Smooth muscle cell of the brain vasculature (primary cell): Measurements from ENCODE around the gene DPP6.

Experiments used
- DNase-seq: peaks from one replicate; pipeline ENCODE4 v3.0.0-alpha.2; 2012; ENCODE audit warnings: low read depth, low spot score

The DPP6 gene

DNA sequence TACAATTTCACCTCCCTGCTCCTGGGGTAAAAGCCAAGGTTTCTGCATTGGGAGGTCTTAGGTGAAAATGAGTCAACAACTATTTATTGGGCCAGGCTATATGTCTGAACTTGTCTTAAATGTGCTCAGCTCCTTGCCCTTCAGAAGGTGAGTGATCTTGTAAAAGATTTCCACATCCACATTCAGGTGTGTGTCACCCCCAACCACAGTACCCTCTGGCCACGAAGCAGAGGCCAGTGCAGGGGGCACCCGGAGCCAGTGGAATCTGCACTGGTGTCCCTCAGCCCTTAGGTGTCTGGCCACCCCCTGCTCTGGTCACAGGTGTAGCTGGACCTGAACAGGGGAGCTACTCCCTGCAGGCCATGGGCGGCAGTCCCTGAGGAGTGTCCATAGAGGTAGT lies 752.3 kb downstream of the DPP6 start:
- DNase-seq: no peak

DNA sequence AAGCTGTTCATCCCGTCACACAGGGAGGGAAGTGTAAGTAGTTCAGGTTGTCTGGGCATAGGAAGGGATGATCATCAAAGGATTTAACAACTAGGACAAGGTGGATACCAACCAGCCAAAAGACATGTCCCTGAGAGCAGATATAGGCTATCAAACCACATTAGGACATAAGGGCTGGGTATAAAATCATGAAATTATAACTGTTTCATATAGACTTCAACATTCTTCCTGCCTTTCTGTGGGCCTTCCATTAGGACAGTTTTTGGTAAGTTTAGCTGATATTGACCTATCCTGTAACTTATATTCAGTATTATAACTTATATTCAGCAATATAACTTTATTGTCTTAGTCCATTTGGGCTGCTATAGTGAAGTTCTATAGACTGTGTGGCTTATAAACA lies 759.8 kb downstream of the DPP6 start:
- no peak for DNase-seq

GRCh38 chr7:154817224-154817896 lies 765.2 kb downstream of the DPP6 start:
- no peak for DNase-seq

- no peak for DNase-seq
Observed at GRCh38 chr7:154827007-154827406, 774.8 kb downstream of the DPP6 start.

GRCh38 chr7:154832557-154833138 lies 780.5 kb downstream of the DPP6 start:
- DNase-seq: no peak

GRCh38 chr7:154836021-154836448 lies 783.8 kb downstream of the DPP6 start:
- DNase-seq: no peak

DNA sequence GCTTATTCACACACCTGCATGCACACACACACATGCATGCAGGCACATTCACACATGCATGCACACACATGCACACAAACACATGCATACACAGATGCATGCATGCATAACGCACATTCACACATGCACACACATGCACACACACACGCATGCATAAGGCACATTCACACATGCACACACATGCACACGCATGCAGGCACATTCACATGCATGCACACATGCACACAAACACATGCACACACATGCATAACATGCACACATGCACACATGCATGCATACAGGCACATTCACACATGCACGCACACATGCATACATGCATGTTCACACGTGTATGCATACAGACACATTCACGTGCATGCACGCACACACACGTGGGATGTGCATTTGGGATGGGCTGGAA lies 784.9 kb downstream of the DPP6 start:
- no peak for DNase-seq

DNA sequence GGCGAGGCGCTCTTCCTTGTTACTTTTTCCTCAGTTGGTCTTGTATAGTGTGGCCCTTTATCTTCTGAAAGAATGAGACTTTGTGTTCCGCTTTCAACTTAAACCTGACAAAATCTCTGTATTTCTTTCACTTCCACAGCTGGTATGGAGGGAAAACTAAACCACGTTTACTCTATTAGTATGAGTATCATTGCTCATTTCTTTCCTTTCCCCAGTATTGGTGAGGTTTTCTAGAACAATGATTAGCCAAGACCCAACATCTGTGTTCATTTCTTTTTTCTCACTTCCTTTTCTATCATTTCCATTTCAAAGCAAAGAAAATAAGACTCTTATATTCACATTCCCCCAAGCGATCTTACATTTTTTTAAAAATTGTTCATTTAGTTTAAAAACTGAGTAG lies 785.4 kb downstream of the DPP6 start:
- DNase-seq: no peak

DNA sequence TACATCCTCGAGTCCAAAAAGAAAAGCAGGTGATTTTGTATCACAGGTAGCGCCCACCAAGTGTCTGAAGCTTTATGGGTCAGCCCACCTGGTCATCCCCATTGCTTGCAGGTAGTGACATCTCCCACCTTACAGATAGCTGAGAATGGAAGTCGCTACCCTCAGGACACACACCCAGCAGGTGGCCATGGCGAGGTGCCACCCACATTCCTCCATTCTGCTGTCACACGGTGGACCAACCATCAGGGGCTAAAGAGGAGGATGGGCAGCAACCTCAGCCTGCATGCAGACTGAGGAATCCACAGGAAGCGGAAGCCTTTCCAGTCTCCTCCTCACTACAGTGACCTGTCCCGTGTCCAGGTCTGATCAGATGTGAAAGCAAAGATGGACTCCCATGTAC lies 787.9 kb downstream of the DPP6 start:
- no peak for DNase-seq

DNA sequence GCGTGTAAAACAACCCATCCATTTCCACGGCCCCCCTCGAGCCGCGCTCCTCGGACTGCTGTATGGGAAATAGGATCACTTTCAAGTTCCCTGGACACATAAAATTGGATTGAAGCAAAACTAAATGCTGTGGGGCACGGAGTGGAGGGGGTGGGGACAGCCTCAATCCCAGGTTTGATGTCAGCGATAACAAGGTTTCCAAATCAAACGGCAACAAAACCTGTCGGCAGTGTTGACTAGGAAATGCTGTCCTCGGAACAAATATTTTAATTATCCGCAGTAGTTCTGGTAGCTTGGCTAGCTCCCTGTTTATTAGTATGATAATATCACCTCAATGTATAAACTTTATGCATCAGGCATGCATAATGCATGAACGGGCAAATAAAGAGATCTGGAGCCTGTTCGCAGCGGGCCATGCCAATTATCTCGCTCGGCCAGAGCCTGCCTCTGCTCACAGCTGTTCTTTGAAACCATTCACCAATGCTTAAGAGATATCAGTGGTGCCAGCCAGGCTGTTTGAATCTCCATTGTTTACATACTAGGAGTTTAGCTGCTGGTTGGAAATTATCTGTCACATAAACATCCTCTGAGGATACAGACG lies 789.6 kb downstream of the DPP6 start:
- no peak for DNase-seq

- no peak for DNase-seq
Observed at GRCh38 chr7:154842591-154842990, 790.4 kb downstream of the DPP6 start.

GRCh38 chr7:154843670-154844237 lies 791.6 kb downstream of the DPP6 start:
- no peak for DNase-seq

DNA sequence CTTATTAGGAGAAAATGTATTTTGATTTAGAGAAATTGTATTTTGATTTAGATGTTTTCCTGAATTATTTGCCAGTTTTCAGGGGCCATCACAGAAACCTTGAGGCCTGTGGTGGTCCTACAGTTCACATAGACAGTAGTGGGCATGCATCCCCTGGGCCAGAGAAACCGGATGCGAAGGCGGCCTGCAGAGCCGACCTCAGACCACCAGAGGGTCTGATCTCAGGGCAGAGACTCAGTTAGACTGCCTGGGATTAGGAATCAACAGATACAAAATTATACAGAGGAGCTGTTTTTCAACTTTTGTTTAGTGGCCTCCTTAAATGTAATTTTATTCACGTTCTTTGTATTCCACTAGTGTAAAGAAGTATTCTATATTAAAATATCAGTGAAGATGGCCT lies 792.3 kb downstream of the DPP6 start:
- no peak for DNase-seq

GRCh38 chr7:154844955-154845354 lies 792.8 kb downstream of the DPP6 start:
- no peak for DNase-seq

GRCh38 chr7:154848464-154848863 lies 796.3 kb downstream of the DPP6 start:
- DNase-seq: no peak

DNA sequence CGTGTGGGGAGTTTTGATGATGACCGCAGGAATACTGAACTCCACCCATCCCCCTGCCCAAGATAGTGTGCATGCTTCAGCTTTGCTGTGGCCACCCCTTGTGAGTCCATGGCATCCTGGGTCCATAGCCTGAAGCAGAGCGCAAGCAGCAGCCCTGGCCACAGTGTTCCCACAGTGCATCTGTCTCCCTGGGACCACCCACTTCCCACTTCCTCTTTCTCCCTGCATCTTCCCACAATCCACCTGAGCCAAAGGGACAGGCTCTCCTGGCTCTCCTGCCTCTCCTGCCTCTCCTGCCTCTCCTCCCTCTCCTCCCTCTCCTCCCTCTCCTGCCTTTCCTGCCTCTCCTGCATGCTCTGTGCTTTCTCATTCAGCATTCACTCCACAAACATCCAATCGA lies 800.0 kb downstream of the DPP6 start:
- no peak for DNase-seq

DNA sequence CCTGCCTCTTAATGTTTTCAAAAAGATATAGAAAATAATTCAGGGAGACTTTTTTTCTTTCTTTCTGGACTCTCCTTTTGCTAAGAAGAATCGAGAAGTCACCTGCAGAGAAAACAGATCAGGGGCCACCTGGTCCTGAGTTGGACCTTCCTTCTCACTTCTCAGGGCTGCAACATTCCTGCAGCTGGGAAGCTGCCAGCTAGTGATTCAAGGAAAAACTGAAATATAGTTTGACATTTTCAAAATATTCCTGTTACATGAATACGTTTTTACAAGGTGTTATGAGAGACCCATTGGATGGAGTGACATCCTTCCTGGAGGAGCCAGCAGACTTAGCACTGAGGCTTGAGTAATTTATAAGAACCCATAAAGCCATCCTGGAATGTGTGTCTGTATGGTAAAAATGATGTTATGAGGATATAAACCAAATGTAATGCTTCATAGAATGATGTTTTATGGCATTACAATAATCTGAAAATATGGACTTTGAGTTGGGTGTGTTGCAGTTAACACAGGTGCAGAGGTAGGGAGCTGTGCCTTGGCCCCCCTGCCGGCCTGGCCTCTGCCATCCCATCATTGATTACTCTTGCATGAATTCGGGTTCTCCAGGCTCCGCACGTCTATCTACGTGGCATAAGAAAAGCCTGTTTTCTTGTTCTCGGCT lies 801.0 kb downstream of the DPP6 start:
- no peak for DNase-seq

DNA sequence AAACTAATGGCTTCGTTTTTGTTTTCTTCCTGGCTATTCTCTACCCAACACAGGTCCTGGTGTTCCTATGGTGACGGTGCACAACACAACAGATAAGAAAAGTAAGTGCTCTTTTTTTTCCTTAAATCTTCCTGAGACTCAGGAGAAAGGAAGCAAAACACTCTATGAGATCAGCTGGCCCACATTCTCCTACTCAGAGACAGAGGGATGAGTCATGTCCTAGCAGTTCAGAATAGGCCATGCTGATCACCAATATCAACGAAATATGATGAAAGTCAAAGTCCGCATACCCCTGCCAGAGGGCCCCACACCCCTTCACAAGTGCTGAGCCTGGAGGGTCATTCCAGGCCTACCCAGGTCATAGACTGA lies 801.5 kb downstream of the DPP6 start:
- DNase-seq: no peak

DNA sequence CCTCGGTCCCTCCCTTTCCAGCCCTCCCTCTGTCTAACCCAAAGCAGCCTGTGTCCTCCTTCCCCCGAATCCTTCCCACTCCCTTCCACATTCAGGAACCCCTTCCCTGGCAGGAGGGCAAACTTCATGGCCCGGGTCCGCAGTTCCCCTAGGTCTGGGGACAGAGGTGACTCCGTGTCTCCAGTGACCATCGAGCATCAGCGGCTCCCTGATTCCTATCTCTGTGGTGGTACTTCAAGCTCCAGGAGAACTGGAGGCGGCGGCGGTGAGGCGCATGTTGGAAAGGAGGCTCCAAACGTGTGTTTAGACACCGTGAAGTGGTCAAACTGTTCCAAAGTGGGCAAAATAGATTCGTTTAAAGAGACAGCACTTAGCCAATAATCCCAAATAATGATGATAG lies 802.6 kb downstream of the DPP6 start:
- no peak for DNase-seq

DNA sequence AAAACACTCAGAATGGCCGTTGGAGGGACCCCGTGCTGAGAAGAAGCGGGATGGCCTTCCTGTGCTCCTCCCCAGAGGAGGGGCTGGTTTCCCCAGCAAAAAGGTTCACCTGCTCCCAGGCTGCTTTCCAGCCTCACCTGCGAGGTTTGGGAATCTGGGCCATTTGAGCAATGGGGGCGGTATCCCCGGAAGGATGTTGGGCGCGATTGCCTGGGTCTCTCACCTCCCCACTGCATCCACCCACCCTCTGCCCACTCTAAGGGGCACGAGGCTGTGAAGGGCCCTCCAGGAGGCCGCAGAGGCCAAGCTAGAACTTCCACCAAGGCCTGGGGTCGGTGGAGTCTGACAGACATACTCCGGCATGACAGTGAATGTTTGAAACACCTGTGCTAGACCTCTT lies 803.2 kb downstream of the DPP6 start:
- DNase-seq: no peak

DNA sequence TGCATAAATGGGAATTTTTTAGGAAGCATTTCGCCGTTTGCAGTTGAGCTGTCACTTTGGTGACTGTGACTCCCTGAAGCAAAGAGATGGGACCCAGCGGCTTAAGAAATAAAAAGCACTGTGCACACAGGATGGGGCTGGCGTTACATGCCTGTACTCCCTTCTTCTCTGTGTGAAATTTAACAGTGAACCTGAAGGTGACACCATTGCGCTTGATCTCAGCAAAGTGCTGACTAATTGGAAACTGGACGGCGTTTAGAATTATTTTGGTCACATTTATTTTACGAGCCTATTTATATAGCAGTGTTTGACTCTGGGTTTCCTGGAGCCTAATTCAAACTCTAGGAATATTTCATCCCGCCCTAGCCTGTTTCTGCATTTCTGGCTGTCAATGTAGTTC lies 804.5 kb downstream of the DPP6 start:
- DNase-seq: no peak

- no peak for DNase-seq
Observed at GRCh38 chr7:154857240-154857639, 805.0 kb downstream of the DPP6 start.
